Measurements from ENCODE around the gene BATF. TPM values are rescaled to one million over a fixed set of nuclear protein-coding genes. Genes with fewer than 3 reads are reported as not detected.

Gene BATF
- total RNA-seq, 1 experiment from 2014 or later = 0.69 TPM

DNA sequence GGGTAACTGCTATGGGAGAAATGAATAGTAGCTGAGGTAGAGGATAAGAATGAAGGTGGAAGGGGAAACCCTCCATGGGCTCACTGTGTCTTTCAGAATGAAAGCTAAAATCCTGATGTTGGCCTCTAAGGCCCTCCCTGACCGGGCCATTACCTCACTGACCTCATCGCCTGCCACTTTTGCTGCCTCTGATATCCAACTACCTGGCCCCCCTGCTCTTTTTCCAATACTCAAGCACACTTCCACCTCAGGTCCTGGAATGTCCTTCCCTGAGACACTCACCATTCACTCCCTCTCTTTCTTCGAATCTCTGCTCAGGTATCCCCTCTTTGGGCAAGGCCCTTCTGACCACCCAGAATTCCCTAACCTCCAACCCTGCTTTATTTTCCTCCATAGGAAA is 1.4 kb upstream of the BATF start (continued):
- TF ChIP-seq, protein P1, sequence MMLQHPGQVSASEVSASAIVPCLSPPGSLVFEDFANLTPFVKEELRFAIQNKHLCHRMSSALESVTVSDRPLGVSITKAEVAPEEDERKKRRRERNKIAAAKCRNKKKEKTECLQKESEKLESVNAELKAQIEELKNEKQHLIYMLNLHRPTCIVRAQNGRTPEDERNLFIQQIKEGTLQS (IDR thresholded peaks at IDR 0.05) = no peak
- TF ChIP-seq, protein P2, sequence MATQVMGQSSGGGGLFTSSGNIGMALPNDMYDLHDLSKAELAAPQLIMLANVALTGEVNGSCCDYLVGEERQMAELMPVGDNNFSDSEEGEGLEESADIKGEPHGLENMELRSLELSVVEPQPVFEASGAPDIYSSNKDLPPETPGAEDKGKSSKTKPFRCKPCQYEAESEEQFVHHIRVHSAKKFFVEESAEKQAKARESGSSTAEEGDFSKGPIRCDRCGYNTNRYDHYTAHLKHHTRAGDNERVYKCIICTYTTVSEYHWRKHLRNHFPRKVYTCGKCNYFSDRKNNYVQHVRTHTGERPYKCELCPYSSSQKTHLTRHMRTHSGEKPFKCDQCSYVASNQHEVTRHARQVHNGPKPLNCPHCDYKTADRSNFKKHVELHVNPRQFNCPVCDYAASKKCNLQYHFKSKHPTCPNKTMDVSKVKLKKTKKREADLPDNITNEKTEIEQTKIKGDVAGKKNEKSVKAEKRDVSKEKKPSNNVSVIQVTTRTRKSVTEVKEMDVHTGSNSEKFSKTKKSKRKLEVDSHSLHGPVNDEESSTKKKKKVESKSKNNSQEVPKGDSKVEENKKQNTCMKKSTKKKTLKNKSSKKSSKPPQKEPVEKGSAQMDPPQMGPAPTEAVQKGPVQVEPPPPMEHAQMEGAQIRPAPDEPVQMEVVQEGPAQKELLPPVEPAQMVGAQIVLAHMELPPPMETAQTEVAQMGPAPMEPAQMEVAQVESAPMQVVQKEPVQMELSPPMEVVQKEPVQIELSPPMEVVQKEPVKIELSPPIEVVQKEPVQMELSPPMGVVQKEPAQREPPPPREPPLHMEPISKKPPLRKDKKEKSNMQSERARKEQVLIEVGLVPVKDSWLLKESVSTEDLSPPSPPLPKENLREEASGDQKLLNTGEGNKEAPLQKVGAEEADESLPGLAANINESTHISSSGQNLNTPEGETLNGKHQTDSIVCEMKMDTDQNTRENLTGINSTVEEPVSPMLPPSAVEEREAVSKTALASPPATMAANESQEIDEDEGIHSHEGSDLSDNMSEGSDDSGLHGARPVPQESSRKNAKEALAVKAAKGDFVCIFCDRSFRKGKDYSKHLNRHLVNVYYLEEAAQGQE (IDR thresholded peaks at IDR 0.05; ENCODE audit: low read depth) = no peak
- TF ChIP-seq CEBPB (IDR thresholded peaks at IDR 0.05; ENCODE audit: low read depth) (no peak), SIN3A (IDR thresholded peaks at IDR 0.05; ENCODE audit: low read depth) (no peak)

DNA sequence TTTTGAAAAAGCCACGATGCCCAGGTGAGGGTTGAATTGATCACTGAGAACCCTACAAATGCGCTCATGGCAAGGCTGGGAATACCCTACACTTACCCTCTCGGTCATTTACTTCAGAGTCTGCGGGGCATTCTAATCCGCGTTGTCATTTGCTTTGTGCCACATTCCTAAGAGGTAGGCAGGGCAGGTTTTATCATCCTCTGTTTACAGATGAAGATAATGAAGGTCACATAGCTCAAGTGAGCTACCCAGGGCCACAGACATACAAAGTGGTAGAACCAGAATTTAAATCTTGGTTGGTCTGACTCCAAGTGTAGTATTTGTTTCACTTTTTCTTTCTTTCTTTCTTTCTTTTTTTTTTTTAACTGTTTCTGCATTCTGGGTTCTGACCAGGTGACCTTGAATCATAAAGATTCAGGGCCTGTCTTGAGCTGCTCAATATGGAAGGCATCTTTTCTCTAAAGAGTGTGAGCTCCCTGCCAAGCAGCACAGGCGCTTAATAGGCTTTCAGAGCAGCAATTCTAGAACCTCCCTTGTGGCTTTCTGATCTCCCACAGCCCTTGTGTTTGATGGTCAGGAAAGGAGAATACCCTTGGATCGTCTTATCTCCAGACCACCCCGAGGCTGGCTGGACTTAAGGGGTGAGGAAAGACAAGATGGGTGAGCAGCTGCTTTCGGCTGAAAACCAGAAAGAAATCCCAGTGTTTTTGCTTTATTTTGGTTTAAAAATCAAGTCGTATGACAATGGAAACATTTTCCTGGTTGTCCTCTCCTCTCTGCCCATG is 662 bp upstream of the BATF start:
- RAD21 ChIA-PET (ENCODE audit: low non-redundant PET in 1 of 2, low total read pairs in 2 of 2, uncharacterized antibody in 2 of 2, unreplicated experiment in 2 of 2) = no interaction called here
- Histone ChIP-seq H3K4me3 (replicated peaks in 1 of 2; ENCODE audit: low read depth in 1 of 2, low read length in 2 of 2) (no peak overlapping the region), H3K4me1 (ENCODE audit: control insufficient read depth in 1 of 2, insufficient read depth in 2 of 2, low read length in 2 of 2) (no peaks in the 10 kb centered on the region), H2AFZ (ENCODE audit: low read depth, low read length, poor library complexity, severe bottlenecking) (no peak overlapping the region), H4K20me1 (ENCODE audit: insufficient read depth) (no peaks in the 10 kb centered on the region), H3K79me2 (ENCODE audit: insufficient read depth, low read length) (no peaks in the 10 kb centered on the region), H3K4me2 (ENCODE audit: low read length) (no peak overlapping the region), H3K27me3 (ENCODE audit: insufficient read depth, low read length) (peaks cover 6% of the 10 kb centered on the region; the same call in 1 of the 2 replicates), H3K9me2 (ENCODE audit: insufficient read depth) (no peaks in the 10 kb centered on the region), H3K27ac (ENCODE audit: low read depth, low read length) (no peak overlapping the region), H3K9ac (ENCODE audit: low read length) (no peak overlapping the region), H3K36me3 (ENCODE audit: control insufficient read depth in 1 of 2, insufficient read depth in 2 of 2, low read length in 2 of 2) (no peaks in the 10 kb centered on the region), H3K9me3 (ENCODE audit: control insufficient read depth in 1 of 2, insufficient read depth in 1 of 2, low read depth in 1 of 2, low read length in 2 of 2) (no peaks in the 10 kb centered on the region)
- no TSS peak for BruUV-seq (replicated peaks)
- intact Hi-C loops (cut with micrococcal nuclease) = no loop called here
- POLR2A ChIA-PET = no interaction called here
- DNase-seq (ENCODE audit: low read depth, low spot score) (no peak), ATAC-seq (no peak)
- CTCF ChIA-PET = interaction anchor here (1.5 kb wide), 1 partner anchor 39 kb away, joined by 5 read pairs; no protein-coding TSS in a partner anchor
- TF ChIP-seq CEBPB (IDR thresholded peaks at IDR 0.05; ENCODE audit: low read depth) = no peak
- TF ChIP-seq, protein P3, sequence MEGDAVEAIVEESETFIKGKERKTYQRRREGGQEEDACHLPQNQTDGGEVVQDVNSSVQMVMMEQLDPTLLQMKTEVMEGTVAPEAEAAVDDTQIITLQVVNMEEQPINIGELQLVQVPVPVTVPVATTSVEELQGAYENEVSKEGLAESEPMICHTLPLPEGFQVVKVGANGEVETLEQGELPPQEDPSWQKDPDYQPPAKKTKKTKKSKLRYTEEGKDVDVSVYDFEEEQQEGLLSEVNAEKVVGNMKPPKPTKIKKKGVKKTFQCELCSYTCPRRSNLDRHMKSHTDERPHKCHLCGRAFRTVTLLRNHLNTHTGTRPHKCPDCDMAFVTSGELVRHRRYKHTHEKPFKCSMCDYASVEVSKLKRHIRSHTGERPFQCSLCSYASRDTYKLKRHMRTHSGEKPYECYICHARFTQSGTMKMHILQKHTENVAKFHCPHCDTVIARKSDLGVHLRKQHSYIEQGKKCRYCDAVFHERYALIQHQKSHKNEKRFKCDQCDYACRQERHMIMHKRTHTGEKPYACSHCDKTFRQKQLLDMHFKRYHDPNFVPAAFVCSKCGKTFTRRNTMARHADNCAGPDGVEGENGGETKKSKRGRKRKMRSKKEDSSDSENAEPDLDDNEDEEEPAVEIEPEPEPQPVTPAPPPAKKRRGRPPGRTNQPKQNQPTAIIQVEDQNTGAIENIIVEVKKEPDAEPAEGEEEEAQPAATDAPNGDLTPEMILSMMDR (IDR thresholded peaks at IDR 0.05 in 2 of 3, conservative IDR thresholded peaks at IDR 0.05 in 1 of 3; ENCODE audit: borderline replicate concordance in 1 of 3, insufficient read depth in 1 of 3, low read depth in 2 of 3, low read length in 2 of 3) = no peak
- TF ChIP-seq EGR1 (IDR thresholded peaks at IDR 0.05; ENCODE audit: low read depth) = no peak
- TF ChIP-seq ELF1 (IDR thresholded peaks at IDR 0.05; ENCODE audit: borderline replicate concordance, low read depth) = no peak
- TF ChIP-seq EZH2 (IDR thresholded peaks at IDR 0.05) = no peak
- no peak for TF ChIP-seq RAD21 (IDR thresholded peaks at IDR 0.05; ENCODE audit: low read depth)
- no peak for TF ChIP-seq CBX3 (IDR thresholded peaks at IDR 0.05; ENCODE audit: low read depth)
- no peak for TF ChIP-seq SIN3A (IDR thresholded peaks at IDR 0.05; ENCODE audit: low read depth)
- TF ChIP-seq TCF7L2 (IDR thresholded peaks at IDR 0.05; ENCODE audit: borderline replicate concordance, extremely low read depth, insufficient read depth, insufficient read length) = no peak
- no peak for TF ChIP-seq ZNF274 (IDR thresholded peaks at IDR 0.05; ENCODE audit: low read depth, low read length)
- no peak for TF ChIP-seq FOSL1 (IDR thresholded peaks at IDR 0.05; ENCODE audit: low read depth)
- no peak for TF ChIP-seq JUND (IDR thresholded peaks at IDR 0.05)
- TF ChIP-seq, protein P4, sequence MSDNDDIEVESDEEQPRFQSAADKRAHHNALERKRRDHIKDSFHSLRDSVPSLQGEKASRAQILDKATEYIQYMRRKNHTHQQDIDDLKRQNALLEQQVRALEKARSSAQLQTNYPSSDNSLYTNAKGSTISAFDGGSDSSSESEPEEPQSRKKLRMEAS (IDR thresholded peaks at IDR 0.05) = no peak
- no peak for TF ChIP-seq POLR2AphosphoS5 (IDR thresholded peaks at IDR 0.05; ENCODE audit: low read depth, low read length)
